ENCODE data around the gene GALNT5.

The GALNT5 gene

GRCh38 chr2:157304811-157305722 lies 47.6 kb downstream of the GALNT5 start:
- DNase-seq (ENCODE audit: low read depth), result no peak
- no peak overlapping the region for H3K4me3 ChIP-seq (ENCODE audit: low read depth, low read length)
- in situ Hi-C loops (cut with HindIII; ENCODE audit: low sequenced_read_pairs), result no loop called here
- TF ChIP-seq CTCF (IDR thresholded peaks at IDR 0.05; ENCODE audit: low read depth, low read length, missing control alignments), result no peak

GRCh38 chr2:157305723-157306110 lies 48.2 kb downstream of the GALNT5 start:
- in situ Hi-C loops (cut with HindIII; ENCODE audit: low sequenced_read_pairs), result no loop called here
- H3K4me3 ChIP-seq (ENCODE audit: low read depth, low read length), result no peak overlapping the region
- no peak for DNase-seq (ENCODE audit: low read depth)
- TF ChIP-seq CTCF (IDR thresholded peaks at IDR 0.05; ENCODE audit: low read depth, low read length, missing control alignments), result no peak

DNA sequence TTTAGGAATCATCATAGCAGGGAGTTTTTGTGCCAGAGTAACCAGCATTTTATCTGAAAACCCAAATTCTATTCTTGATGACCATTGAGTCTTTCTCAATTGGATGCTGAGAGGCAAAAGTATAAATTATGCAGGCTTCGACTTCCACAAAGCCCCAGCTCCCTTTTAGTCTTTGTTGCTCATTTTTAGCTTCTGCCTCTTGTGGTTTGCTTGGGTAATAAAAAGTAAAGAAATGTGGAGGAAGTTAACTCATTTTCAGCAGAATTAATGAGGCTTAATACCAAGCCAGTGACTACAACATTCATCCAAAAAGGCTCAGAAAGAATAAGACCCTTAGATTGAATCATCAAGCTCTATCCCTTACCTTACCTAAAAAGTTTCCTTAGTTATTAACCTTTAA lies 49.5 kb downstream of the GALNT5 start:
- no peak for DNase-seq (ENCODE audit: low read depth)
- in situ Hi-C loops (cut with HindIII; ENCODE audit: low sequenced_read_pairs), result no loop called here
- H3K4me3 ChIP-seq (ENCODE audit: low read depth, low read length), result no peak overlapping the region
- TF ChIP-seq CTCF (IDR thresholded peaks at IDR 0.05; ENCODE audit: low read depth, low read length, missing control alignments), result no peak

GRCh38 chr2:157309878-157310277 lies 52.4 kb downstream of the GALNT5 start:
- H3K4me3 ChIP-seq (ENCODE audit: low read depth, low read length), result no peak overlapping the region
- DNase-seq (ENCODE audit: low read depth), result no peak
- TF ChIP-seq CTCF (IDR thresholded peaks at IDR 0.05; ENCODE audit: low read depth, low read length, missing control alignments), result no peak
- in situ Hi-C loops (cut with HindIII; ENCODE audit: low sequenced_read_pairs), result no loop called here

DNA sequence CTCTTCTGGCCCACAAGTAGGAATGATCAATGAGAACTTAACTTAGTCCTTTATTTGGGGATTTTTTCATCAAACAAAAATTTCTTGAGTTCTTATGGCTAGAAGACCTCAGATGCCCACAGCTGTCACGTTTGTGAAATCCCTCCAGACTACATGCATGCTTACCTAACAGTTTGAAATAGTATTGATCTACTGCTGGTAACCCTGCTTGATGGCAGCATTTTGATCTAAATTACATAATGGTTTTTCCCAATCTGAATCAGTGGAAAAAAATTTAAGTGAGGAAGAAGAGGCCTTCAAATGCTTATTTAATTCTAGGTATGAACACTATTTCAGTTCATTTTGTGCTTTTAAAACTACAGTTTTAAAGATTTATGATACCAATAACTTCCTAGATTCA lies 54.2 kb downstream of the GALNT5 start:
- no peak for TF ChIP-seq CTCF (IDR thresholded peaks at IDR 0.05; ENCODE audit: low read depth, low read length, missing control alignments)
- in situ Hi-C loops (cut with HindIII; ENCODE audit: low sequenced_read_pairs), result no loop called here
- no peak overlapping the region for H3K4me3 ChIP-seq (ENCODE audit: low read depth, low read length)
- no peak for DNase-seq (ENCODE audit: low read depth)

DNA sequence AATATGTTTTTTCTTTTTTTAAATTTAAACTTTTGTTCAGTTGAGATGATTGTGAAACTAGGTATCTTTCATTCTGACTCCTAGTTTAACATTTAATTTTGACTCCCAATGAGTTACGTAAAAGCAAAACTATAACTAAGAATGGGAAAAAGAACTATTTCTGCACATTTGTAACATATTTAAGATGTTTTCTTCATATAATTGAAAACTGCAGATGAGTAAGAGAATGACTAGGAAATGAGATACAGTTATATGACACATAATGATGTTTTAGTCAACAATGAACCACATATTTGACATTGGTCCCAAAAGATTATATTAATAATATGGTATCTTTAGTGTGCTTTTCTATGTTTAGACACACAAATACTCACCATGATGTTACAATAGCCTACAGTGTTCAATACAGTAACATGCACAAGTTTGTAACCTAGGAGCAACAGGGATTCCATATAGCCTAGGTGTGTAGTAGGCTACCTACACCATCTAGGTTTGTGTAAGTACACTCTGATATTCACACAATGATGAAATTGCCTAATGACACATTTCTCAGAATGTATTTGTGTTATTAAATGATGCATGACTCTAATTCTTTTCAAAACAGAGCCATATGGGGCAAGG lies 55.5 kb downstream of the GALNT5 start:
- in situ Hi-C loops (cut with HindIII; ENCODE audit: low sequenced_read_pairs), result no loop called here
- DNase-seq (ENCODE audit: low read depth), result no peak
- TF ChIP-seq CTCF (IDR thresholded peaks at IDR 0.05; ENCODE audit: low read depth, low read length, missing control alignments), result no peak
- H3K4me3 ChIP-seq (ENCODE audit: low read depth, low read length), result no peak overlapping the region

All from astrocyte of the cerebellum (primary cell).